Measurements from ENCODE around the gene GCHFR.

DNA sequence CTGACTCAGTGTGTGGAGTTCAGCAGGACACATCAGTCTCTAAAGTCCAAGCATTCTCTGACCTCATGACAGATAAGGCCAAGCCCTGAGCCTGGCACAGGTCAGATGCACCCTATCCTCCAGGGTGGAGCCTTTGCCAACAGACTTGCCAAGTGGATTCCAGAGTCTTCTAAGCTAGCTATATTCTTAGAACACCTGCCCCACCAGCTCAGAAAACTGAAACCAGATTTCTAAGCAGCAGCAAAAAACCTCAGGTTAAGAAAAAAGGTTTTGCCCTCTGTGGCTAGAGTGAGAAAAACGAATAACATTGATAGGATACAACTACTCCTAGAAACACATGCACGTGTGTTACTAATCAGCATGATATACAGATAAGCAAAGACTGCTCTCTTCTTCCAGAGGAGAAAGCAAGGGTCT is 20.4 kb upstream of the GCHFR start:
- TF ChIP-seq REST (IDR thresholded peaks at IDR 0.05; ENCODE audit: low read depth) (no peak), EP300 (IDR thresholded peaks at IDR 0.05; ENCODE audit: borderline replicate concordance) (no peak), TAF1 (IDR thresholded peaks at IDR 0.05; ENCODE audit: low read depth) (no peak), YY1 (IDR thresholded peaks at IDR 0.05; ENCODE audit: low read depth) (no peak), MAX (IDR thresholded peaks at IDR 0.05) (no peak), FOXM1 (IDR thresholded peaks at IDR 0.05; ENCODE audit: borderline replicate concordance, low read depth) (no peak), TEAD4 (IDR thresholded peaks at IDR 0.05) (no peak), CEBPB (IDR thresholded peaks at IDR 0.05) (no peak)
- TF ChIP-seq, protein P1, sequence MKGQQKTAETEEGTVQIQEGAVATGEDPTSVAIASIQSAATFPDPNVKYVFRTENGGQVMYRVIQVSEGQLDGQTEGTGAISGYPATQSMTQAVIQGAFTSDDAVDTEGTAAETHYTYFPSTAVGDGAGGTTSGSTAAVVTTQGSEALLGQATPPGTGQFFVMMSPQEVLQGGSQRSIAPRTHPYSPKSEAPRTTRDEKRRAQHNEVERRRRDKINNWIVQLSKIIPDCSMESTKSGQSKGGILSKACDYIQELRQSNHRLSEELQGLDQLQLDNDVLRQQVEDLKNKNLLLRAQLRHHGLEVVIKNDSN (IDR thresholded peaks at IDR 0.05): no peak
